ENCODE measurements around the gene CTH. TPM values are rescaled to one million over a fixed set of nuclear protein-coding genes. Genes with fewer than 3 reads are reported as not detected.
"Not testable (repeated sequence)": the region's sequence is repeated elsewhere in the genome, so short reads cannot be mapped to it uniquely, and the experiment has no call there.

CTH gene
- total RNA-seq, 2 experiments from 2014 or later = 23.0 to 26.0 TPM

DNA sequence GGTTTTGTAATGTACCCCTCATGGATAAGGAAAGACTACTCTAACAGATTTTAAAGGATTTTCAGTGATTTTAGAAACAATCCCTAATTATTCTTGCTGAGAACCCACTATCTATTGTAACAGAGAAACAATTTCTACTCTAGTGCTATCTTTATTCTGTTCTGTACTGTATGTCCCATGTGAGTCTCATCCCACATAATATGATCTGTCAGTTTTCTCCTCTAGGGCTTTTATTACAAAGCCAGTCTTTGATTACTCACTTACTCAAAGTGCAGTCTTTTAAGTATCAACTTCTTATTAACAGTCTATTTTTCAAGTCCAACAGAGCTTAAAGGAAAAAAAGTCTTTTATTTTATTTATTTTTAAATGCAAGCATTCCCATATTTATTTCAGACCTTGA lies 54.8 kb downstream of the CTH start:
- ChIA-PET CTCF (no interaction called here), POLR2A (no interaction called here)
- DNase-seq = no peak
- peaks cover 19% of the 10 kb centered on the region for H3K27me3 Mint-ChIP-seq
- H3K27ac Mint-ChIP-seq = no peak overlapping the region
- intact Hi-C loops (cut with micrococcal nuclease) = no loop called here
- no peaks in the 10 kb centered on the region for H3K4me1 Mint-ChIP-seq (ENCODE audit: low read depth)
- no peak overlapping the region for H3K4me3 Mint-ChIP-seq
- H3K36me3 Mint-ChIP-seq = no peaks in the 10 kb centered on the region
- H3K9me3 Mint-ChIP-seq = no peaks in the 10 kb centered on the region

DNA sequence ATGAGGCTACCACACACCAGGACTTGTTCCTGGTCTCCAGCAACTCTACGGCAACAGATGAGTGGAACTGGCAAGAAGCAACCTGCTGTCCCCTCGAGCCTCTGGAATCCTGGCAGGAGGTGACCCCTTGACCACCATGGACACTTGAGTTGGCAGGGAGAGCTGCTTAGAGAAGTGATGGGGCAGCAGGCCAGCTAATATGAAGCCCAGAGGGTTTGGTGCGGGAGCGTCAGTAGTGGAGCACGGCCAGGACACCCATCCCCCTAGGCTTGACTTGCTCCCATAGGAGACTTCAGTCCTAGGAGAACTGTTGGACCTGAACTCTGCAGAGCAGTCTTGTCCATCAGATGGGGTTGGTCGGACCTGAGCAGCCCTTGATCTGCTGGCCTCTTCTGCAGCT lies 56.5 kb downstream of the CTH start:
- POLR2A ChIA-PET = no interaction called here
- intact Hi-C loops (cut with micrococcal nuclease) = no loop called here
- CTCF ChIA-PET = no interaction called here

DNA sequence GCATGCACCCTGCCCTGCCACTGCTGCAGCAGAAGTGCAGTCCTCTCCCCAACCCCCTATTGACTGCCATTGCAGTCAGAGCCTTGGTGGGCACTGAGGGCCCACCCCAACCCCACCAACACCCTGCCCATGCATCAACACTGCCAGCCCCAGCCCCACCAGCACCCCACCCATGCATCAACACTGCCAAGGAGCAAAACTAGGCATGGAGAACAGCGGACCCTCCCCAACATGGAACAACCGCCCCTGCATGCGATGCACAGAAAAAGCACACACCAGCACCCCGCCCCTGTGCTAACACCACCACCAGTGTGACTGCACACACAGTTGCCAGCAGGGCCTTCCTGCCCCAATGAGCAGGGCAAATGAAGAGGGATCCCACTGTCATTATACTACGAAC lies 57.1 kb downstream of the CTH start:
- H3K4me1 Mint-ChIP-seq (ENCODE audit: low read depth) = no peaks in the 10 kb centered on the region
- peaks cover 19% of the 10 kb centered on the region for H3K27me3 Mint-ChIP-seq
- ChIA-PET CTCF (no interaction called here), POLR2A (no interaction called here)
- H3K36me3 Mint-ChIP-seq = no peaks in the 10 kb centered on the region
- H3K4me3 Mint-ChIP-seq = no peak overlapping the region
- H3K9me3 Mint-ChIP-seq = no peaks in the 10 kb centered on the region
- H3K27ac Mint-ChIP-seq = no peak overlapping the region
- no peak for DNase-seq
- intact Hi-C loops (cut with micrococcal nuclease) = no loop called here

More for the DNA sequence above, 56.5 kb downstream of the CTH start:
- Mint-ChIP-seq H3K27ac (no peak overlapping the region), H3K4me3 (no peak overlapping the region), H3K9me3 (no peaks in the 10 kb centered on the region), H3K36me3 (no peaks in the 10 kb centered on the region), H3K27me3 (peaks cover 19% of the 10 kb centered on the region), H3K4me1 (ENCODE audit: low read depth) (no peaks in the 10 kb centered on the region)
- DNase-seq = no peak

DNA sequence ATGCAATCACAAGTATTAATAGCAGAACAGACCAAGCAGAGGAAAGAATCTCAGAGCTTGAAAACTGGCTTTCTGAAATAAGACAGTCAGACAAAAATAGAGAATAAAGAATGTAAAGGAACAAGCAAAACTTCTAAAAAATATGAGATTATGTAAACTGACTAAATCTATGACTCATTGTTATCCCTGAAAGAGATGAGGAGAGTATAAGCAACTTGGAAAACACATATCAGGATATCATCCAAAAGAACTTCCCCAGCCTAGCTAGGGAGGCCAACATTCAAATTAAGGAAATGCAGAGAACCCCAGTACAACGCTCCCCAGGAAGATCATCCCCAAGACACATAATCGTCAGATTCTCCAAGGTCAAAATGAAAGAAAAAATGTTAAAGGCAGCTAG lies 58.1 kb downstream of the CTH start:
- CTCF ChIA-PET; H3K4me3 Mint-ChIP-seq; DNase-seq; H3K4me1 Mint-ChIP-seq (ENCODE audit: low read depth); H3K27ac Mint-ChIP-seq; intact Hi-C loops (cut with micrococcal nuclease); POLR2A ChIA-PET; H3K9me3 Mint-ChIP-seq; H3K36me3 Mint-ChIP-seq: not testable (repeated sequence)
- peaks cover 18% of the 10 kb centered on the region for H3K27me3 Mint-ChIP-seq

DNA sequence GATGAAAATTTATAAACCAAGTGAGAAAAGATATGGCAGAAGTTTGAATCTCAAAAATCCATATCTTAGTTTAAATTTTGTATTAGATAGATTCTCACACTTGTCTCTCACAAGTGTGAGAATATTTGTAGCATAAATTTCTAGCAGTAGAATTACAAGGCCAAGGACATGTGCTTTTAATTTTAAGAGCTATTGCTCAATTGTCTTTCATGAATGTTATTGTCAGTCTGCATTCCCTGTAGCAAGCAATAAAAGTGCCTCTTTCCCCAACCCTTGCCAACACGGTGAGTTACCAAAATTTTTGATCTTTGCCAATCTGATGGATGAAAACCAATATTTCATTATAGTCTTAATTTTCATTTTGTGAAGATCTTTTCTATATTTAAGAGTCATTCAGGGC lies 64.0 kb downstream of the CTH start:
- no peaks in the 10 kb centered on the region for H3K9me3 Mint-ChIP-seq
- intact Hi-C loops (cut with micrococcal nuclease) = no loop called here
- H3K27ac Mint-ChIP-seq = no peak overlapping the region
- no peak for DNase-seq
- peaks cover 3% of the 10 kb centered on the region for H3K27me3 Mint-ChIP-seq
- ChIA-PET POLR2A (no interaction called here), CTCF (no interaction called here)
- no peak overlapping the region for H3K4me3 Mint-ChIP-seq
- no peaks in the 10 kb centered on the region for H3K4me1 Mint-ChIP-seq (ENCODE audit: low read depth)
- no peaks in the 10 kb centered on the region for H3K36me3 Mint-ChIP-seq

DNA sequence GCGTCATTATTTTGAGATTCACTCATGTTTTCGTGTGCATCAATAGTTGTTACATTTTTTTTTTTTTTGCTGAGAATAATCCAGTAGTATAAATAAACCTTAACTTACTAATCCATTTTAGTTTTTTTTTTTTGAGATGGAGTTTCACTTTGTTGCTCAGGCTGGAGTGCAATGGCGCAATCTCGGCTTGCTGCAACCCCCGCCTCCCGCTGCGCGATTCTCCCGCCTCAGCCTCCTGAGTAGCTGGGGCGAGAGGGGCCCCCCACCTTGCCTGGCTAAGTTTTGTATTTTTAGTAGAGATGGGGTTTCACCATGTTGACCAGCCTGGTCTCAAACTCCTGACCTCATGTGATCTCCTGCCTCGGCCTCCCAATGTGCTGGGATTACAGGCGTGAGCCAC lies 66.0 kb downstream of the CTH start:
- CTCF ChIA-PET = no interaction called here
- no peak for DNase-seq
- Mint-ChIP-seq H3K4me1 (ENCODE audit: low read depth) (no peaks in the 10 kb centered on the region), H3K4me3 (no peak overlapping the region), H3K36me3 (no peaks in the 10 kb centered on the region), H3K27ac (no peak overlapping the region), H3K9me3 (no peaks in the 10 kb centered on the region), H3K27me3 (no peaks in the 10 kb centered on the region)
- intact Hi-C loops (cut with micrococcal nuclease) = no loop called here
- POLR2A ChIA-PET = no interaction called here

DNA sequence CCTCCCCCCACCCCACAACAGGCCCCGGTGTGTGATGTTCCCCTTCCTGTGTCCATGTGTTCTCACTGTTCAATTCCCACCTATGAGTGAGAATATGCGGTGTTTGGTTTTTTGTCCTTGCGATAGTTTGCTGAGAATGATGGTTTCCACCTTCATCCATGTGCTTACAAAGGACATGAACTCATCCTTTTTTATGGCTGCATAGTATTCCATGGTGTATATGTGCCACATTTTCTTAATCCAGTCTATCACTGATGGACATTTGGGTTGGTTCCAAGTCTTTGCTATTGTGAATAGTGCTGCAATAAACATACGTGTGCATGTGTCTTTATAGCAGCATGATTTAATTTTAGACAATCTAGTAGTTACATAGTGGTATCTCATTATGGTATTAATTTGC lies 66.8 kb downstream of the CTH start:
- H3K9me3 Mint-ChIP-seq; CTCF ChIA-PET; H3K27ac Mint-ChIP-seq; intact Hi-C loops (cut with micrococcal nuclease); H3K36me3 Mint-ChIP-seq; H3K4me3 Mint-ChIP-seq; H3K27me3 Mint-ChIP-seq; POLR2A ChIA-PET; H3K4me1 Mint-ChIP-seq (ENCODE audit: low read depth); DNase-seq: not testable (repeated sequence)

DNA sequence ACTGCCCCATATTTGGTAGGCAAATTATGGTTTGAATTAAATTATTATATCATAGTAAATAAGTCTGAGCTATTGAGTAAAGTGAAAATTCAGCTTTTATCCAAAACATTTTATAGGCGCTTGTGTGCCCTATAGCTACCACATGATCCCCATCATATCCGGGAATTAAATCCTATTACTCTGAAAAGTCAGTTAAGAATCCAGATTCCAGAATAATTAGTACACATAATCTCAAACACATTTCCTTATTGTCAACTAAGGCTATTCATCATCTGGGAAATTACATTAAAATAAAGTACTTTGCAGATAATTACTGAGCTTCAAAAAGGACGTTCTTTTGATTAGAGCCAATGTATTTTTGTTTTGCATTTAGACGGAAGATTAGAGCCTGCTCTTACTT lies 72.3 kb downstream of the CTH start:
- Mint-ChIP-seq H3K9me3 (no peaks in the 10 kb centered on the region), H3K27ac (no peak overlapping the region), H3K4me3 (no peak overlapping the region), H3K4me1 (ENCODE audit: low read depth) (no peaks in the 10 kb centered on the region), H3K36me3 (no peaks in the 10 kb centered on the region), H3K27me3 (peaks cover 3% of the 10 kb centered on the region)
- POLR2A ChIA-PET = no interaction called here
- intact Hi-C loops (cut with micrococcal nuclease) = no loop called here
- no peak for DNase-seq
- CTCF ChIA-PET = no interaction called here

DNA sequence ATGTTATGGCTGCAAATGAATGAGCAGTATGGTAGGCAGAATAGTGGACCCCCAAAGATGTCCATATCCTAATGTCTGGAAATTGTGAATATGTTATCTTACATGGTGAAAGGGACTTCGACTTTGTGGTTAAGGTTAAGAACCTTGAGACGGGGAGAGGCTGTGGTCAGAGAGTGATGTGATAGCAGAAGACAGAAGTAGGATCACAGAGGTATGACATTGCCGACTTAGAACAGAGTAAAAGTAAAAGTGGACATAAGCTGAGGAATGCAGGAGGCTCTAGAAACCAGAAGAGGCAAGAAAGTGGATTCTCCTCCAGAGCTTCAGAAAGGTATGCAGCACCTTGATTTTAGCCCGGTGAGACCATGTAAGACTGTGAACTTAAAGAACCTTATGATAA lies 74.6 kb downstream of the CTH start:
- Mint-ChIP-seq H3K4me1 (ENCODE audit: low read depth) (no peaks in the 10 kb centered on the region), H3K27me3 (peaks cover 3% of the 10 kb centered on the region), H3K9me3 (no peaks in the 10 kb centered on the region), H3K4me3 (no peak overlapping the region), H3K36me3 (no peaks in the 10 kb centered on the region), H3K27ac (no peak overlapping the region)
- intact Hi-C loops (cut with micrococcal nuclease) = no loop called here
- no peak for DNase-seq
- CTCF ChIA-PET = no interaction called here
- POLR2A ChIA-PET = no interaction called here

DNA sequence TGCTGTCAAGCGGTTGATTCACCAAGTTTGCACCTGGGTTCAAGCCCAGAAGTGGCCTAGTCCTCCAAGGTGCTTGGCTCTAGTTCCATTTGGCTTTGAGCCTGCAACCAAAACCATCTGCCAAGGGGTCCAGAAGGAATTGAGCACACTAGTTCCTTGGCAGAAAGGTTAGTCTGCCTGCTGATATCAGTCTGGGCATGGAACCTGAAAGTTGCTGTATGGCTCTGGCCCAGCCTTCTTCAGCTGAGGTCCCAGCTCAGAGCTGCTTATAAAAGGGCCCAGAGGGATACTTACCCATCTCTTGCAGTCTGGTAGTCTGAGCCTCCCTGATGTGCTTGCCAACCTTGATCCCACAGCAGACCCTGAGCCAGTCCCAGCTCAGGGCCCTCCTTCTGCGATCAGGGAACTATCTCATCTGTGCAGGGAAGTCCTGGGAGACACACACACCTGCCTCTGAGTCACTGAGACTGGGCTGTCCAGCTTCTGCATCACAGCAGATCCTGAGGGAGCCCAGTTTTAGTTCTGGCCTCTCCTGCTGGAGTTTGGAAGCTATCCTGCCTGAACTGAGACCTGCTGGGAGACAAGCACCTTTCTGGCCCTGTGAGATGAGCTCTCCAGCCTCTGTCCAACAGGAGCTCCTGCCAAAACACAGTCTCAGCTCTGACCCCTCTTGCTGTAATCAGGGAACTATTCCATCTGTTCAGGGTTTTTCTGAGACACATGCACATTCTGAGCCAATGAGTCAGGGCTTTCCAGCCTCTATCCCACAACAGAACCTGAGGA lies 75.8 kb downstream of the CTH start:
- Mint-ChIP-seq H3K9me3 (no peaks in the 10 kb centered on the region), H3K27me3 (peaks cover 3% of the 10 kb centered on the region), H3K27ac (no peak overlapping the region), H3K4me3 (no peak overlapping the region), H3K4me1 (ENCODE audit: low read depth) (no peaks in the 10 kb centered on the region), H3K36me3 (no peaks in the 10 kb centered on the region)
- DNase-seq = no peak
- intact Hi-C loops (cut with micrococcal nuclease) = no loop called here
- ChIA-PET CTCF (interaction anchor here (0.7 to 1.3 kb wide), 4 partner anchors 49 to 355 kb away, joined by 3 to 4 read pairs (median 4); no protein-coding TSS in a partner anchor), POLR2A (no interaction called here)

DNA sequence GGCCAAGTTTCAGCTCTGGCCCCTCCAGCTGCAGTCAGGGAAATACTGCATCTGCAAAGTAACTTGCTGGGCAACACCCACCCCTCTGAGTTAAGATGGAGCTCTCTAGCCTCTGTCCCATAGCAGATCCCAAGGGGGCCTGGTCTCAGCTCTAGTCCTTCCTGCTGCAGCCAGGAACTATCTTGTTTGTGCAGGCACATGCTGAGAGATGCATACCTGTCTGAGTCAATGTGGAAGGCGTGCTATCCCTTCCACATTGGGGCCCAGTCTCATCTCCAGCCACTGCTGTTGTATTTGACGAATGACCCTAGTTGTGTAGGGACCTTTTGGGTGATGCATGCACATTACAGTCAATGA lies 76.4 kb downstream of the CTH start:
- Mint-ChIP-seq H3K4me3 (no peak overlapping the region), H3K4me1 (ENCODE audit: low read depth) (no peaks in the 10 kb centered on the region), H3K27ac (no peak overlapping the region), H3K36me3 (no peaks in the 10 kb centered on the region), H3K27me3 (no peaks in the 10 kb centered on the region), H3K9me3 (no peaks in the 10 kb centered on the region)
- intact Hi-C loops (cut with micrococcal nuclease) = no loop called here
- ChIA-PET CTCF (interaction anchor here (0.7 to 1.3 kb wide), 4 partner anchors 50 to 355 kb away, joined by 3 to 4 read pairs (median 4); no protein-coding TSS in a partner anchor), POLR2A (no interaction called here)
- no peak for DNase-seq

DNA sequence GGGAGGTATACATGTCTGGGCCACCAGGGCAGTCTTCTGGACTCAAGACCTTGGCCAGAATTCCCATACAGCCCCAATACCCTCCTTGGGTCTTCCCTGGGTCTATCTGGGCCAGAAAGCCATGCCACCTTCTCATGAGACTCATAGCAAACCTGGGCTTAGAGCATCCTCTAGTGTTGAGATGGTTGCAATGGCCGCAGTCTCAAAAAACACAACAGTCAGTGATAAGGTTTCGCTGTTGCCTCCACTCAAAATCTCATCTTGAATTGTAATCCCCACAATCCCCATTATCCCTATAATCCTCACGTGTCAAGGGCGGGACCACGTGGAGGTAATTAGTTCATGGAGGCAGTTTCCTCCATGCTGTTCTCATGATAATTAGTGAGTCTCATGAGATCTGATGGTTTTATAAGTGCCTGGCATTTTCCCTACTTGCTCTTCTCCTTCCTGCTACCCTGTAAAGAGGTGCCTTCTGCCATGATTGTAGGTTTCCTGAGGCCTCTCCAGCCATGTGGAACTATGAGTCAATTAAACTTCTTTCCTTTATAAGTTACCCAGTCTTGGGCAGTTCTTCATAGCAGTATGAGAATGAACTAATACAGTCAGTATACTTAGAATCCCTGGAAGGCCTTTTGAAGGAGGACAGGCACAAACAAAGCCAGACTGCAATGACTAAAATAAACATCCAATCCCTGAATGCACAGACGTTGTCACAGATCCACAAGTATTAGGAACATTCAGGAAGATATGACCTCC lies 77.0 kb downstream of the CTH start:
- no peaks in the 10 kb centered on the region for H3K9me3 Mint-ChIP-seq
- H3K27ac Mint-ChIP-seq = no peak overlapping the region
- POLR2A ChIA-PET = no interaction called here
- DNase-seq = no peak
- H3K4me1 Mint-ChIP-seq (ENCODE audit: low read depth) = no peaks in the 10 kb centered on the region
- CTCF ChIA-PET = interaction anchor here (0.6 to 1.3 kb wide), 3 partner anchors 74 to 356 kb away, joined by 3 read pairs; no protein-coding TSS in a partner anchor
- intact Hi-C loops (cut with micrococcal nuclease) = loop anchor here (2.0 kb wide), 1 partner anchor 355 kb away; no protein-coding TSS in a partner anchor
- H3K4me3 Mint-ChIP-seq = no peak overlapping the region
- no peaks in the 10 kb centered on the region for H3K36me3 Mint-ChIP-seq
- H3K27me3 Mint-ChIP-seq = no peaks in the 10 kb centered on the region

Data from activated CD4-positive, alpha-beta memory T cell treated with anti-CD3 and anti-CD28 coated beads for 36 hours (primary cell).